Stimulated activated CD8-positive, alpha-beta memory T cell treated with anti-CD3 and anti-CD28 coated beads, Interleukin-12 subunit alpha, Interleukin-12 subunit beta, amount 100 ng/mL, for 4 hours (primary cell): Measurements from ENCODE around the gene STK32C.

Experiments used
- DNase-seq: peaks from one replicate; pipeline ENCODE4 v3.0.0-alpha.2; 2020; ENCODE audit warnings: low read depth

The STK32C gene

GRCh38 chr10:132247943-132248342 lies 59.8 kb downstream of the STK32C start:
- DNase-seq, result no peak

DNA sequence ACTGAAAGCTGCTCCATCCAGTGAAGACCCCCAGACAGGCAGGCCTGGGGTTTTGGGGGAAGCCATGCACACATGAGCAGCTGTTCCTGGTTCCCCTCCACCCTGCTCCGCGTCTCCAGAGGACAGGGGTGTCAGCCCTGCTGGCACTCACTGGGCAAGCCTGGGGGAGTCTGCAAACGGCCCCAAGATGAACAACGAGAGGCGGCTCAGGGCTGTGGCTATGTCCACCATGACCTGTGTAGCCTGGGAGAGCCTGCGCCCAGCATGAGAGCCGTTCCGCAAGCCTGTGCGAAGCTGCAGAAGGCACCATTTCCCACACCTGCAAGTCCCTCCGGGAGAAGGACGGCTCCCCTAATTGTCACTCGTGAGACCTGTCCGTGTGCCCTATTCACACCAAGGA lies 61.5 kb downstream of the STK32C start:
- no peak for DNase-seq

DNA sequence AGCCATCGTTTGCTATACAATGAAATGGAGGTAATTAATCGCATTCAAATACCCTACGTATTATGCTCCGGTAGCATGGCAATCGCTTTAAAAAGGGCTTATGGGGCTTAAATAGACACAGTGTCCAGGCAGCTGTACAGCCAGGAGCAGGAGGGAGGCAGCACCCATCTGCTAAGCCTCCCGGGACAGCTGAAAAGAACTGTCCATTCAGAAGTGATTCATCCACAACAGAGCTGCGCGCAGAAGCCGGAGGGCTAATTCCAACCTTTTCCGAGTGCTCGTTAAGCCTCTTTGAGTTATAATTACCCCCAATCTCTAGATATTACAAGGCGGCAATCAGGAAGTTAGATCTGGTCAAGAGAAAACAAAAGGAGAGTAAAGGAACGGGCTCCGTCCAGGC lies 62.7 kb downstream of the STK32C start:
- no peak for DNase-seq

GRCh38 chr10:132243626-132244025 lies 64.1 kb downstream of the STK32C start:
- no peak for DNase-seq

- no peak for DNase-seq
Measured at GRCh38 chr10:132243141-132243540, 64.6 kb downstream of the STK32C start.

DNA sequence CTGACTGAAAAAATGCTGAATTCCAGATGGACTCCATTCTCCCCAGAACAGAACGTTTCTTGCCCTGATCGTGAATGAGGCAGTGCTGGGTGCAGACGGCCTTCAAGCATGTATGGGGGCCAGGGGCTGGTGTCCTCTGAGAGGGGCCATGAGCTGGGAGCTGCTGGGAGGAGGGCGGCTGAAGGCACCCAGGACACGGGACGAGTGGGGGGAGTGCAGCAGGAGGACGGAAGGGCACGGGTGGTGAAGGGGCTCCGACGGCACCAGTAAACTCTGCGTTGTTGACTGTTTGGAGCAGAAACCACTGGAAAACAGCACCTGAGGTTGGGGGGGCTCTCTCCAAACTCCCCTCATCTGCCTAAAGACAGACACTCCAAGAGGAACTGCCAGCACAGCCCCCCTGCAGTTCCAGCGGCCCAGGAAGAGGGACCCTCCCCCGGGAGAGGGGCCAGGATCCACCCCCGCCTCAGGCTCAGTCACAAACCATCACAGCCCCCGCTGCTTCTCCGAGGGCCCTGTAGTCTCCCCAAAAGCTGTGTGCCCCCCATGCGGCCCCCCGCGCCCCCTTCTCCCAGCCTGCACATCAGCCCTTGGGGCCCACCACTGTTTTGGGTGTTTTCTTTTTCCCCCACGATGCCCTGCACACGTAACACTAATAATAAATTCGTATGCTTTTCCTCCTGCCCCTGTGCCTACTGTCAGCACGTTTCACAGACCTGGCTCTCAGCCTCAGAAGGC lies 65.5 kb downstream of the STK32C start:
- DNase-seq, result no peak

GRCh38 chr10:132241496-132241895 lies 66.3 kb downstream of the STK32C start:
- no peak for DNase-seq

GRCh38 chr10:132241086-132241485 lies 66.7 kb downstream of the STK32C start:
- DNase-seq, result no peak

DNA sequence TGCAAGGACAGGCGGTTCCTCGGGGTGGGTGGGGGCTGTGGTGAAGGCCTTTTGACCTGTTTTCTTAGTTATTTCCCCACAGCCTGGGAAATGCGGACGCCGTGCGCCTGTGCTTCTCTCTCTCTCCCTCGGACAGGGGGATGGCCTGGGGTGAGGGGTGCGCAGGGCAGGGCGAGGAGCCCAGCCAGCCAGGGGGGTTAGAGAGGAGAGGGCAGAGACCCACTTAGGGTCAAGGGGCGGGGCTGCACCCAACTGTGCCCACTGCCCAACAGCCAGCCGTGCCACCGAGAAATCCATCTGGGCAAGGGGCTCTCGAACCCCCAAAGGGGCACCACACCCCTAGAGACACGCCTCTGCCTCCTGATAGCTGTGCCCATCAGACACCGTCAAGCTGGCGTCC lies 67.2 kb downstream of the STK32C start:
- DNase-seq, result no peak

- DNase-seq, result no peak
Measured at GRCh38 chr10:132240156-132240555, 67.6 kb downstream of the STK32C start.

DNA sequence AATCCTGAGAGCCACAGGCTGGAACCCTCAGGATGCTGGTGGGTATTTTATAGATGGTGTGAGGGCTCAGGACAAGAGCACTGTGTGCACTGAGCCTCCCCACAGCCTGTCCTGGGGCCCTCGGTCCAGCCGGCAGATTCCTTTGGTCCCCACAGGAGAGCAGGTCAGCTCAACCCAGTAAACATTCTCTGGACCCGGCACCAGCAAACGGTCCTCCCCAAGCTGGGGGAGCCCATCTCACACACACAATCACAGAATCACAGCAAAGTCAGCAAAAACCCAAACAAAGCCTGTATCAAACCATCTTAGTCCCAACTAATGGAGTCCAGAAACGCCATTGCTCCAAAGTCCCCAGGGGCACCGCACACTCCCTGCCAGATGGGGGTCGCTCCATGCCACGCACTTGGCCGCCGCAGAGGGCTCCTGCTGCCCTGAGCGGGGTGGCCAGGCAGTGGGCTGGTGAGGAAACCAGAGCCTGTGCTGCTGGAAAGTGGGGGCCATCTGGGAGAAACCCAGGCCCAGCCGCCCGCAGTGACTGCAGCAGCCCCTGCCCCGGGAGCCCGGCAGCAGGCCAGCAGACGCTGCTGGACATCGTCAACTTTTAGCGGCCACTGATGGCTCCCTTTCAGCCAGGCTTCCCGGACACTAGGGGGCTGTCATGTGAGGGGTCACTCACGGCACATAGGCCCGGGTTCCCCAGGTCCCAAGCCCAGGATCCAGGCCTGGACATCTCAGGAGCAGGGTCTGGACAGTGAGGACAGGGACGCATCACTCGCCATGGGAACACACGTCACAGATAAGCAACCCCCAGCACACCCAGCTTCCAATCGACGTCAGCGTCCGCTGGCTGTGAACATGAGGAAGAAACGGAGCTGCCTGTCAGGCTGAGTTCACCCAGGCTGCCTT lies 68.4 kb downstream of the STK32C start:
- DNase-seq, result no peak

GRCh38 chr10:132238371-132239125 lies 69.2 kb downstream of the STK32C start:
- no peak for DNase-seq

GRCh38 chr10:132237871-132238270 lies 69.9 kb downstream of the STK32C start:
- no peak for DNase-seq

DNA sequence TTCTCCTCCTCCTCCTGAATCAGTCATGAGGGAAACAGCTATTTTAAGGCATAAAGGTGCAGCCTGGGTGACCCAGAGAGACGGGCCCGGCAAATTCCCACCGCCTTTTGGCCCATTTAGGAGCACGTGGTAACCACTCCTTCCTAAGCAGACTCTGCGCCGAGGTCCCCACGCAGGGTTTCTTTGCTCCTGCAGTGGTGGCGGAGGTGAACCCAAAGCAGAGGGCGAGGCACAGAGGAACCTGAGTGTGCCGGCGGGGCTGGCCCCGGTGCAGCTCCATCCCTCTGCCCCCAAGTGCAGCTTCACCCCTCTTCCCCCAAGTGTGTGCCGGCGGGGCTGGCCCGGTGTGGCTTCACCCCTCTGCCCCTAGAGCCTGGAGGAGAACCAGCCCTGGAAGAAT lies 70.4 kb downstream of the STK32C start:
- no peak for DNase-seq

DNA sequence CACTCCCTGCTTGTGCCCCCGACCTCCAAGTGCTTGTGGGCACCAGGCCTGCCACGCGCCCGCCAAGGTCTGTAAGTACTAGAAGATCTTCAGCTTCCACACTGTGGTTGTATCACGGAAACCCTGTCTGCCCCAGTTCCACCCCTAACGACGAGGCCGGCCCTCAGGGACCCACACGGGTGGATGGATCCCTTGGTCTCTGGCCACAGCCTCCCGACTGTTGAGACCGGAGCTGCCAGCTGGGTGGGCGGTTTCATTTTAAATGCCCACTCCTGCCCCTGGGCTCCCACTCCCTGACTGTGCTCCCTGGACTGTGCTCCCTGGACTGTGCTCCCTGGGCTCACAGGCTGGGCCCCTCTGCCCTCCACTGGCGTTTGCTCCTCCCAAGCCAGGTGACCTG lies 70.9 kb downstream of the STK32C start:
- DNase-seq, result no peak

- DNase-seq, result no peak
Measured at GRCh38 chr10:132236161-132236560, 71.6 kb downstream of the STK32C start.

GRCh38 chr10:132234860-132235259 lies 72.9 kb downstream of the STK32C start:
- DNase-seq, result no peak

DNA sequence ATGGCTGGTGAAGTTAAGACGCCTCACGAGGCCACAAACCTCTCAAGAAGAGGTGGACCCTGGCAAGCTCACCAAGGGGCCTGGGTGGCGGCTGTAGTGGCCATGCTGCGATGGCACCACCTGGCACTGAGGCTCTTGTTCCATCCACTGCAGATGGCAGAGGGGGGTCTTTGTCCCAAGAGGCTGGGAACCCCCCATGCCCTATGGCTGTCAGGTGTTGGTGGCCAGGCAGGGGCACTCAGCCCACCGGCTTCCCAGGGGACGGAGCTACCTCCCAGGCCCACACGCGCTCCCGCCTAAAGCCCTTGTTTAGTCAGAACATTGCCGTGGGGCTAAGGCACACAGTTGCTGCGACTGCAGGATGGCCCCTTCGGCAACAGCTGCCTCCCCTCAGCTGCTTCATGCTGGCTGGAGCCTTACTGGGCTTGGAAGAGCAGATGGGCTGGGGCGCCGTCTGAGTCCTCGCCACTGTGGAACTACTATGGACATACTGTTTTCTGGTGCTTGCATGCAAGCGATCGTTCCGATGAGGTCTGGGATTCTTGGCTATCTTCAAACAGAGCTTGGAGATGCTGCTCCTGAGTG lies 74.2 kb downstream of the STK32C start:
- no peak for DNase-seq

- no peak for DNase-seq
Measured at GRCh38 chr10:132232981-132233380, 74.8 kb downstream of the STK32C start.

GRCh38 chr10:132232023-132232951 lies 75.5 kb downstream of the STK32C start:
- DNase-seq, result no peak

- no peak for DNase-seq
Measured at GRCh38 chr10:132231656-132232022, 76.1 kb downstream of the STK32C start.
